CD4-positive, alpha-beta T cell treated with Interleukin-6 at 100 ng/mL for 8 hours (primary cell): ENCODE results near the gene LHX2.

Experiments used
- DNase-seq: peaks from one replicate; pipeline ENCODE4 v3.0.0-alpha.2; 2020; ENCODE audit warnings: mixed read lengths, low spot score

Gene LHX2

GRCh38 chr9:124014211-124014955, 2.8 kb downstream of the LHX2 start:
- DNase-seq: no peak

GRCh38 chr9:124014956-124015660, 3.5 kb downstream of the LHX2 start:
- DNase-seq: no peak

GRCh38 chr9:124015661-124016131, 4.1 kb downstream of the LHX2 start:
- DNase-seq: no peak

- DNase-seq: no peak
These were observed 4.8 kb downstream of the LHX2 start for GRCh38 chr9:124016175-124017050.

GRCh38 chr9:124017051-124017928, 5.7 kb downstream of the LHX2 start:
- DNase-seq: no peak

- DNase-seq: no peak
These were observed 6.6 kb downstream of the LHX2 start for GRCh38 chr9:124017929-124018729.

- no peak for DNase-seq
These were observed 7.4 kb downstream of the LHX2 start for GRCh38 chr9:124018730-124019697.

- no peak for DNase-seq
These were observed 8.4 kb downstream of the LHX2 start for GRCh38 chr9:124019771-124020519.

GRCh38 chr9:124020520-124021384, 9.2 kb downstream of the LHX2 start:
- no peak for DNase-seq

GRCh38 chr9:124021385-124021769, 9.8 kb downstream of the LHX2 start:
- no peak for DNase-seq

GRCh38 chr9:124022201-124023121, 10.9 kb downstream of the LHX2 start:
- no peak for DNase-seq

- no peak for DNase-seq
These were observed 12.5 kb downstream of the LHX2 start for GRCh38 chr9:124024107-124024506.

- DNase-seq: no peak
These were observed 18.0 kb downstream of the LHX2 start for GRCh38 chr9:124029617-124030016.

- no peak for DNase-seq
These were observed 19.4 kb downstream of the LHX2 start for GRCh38 chr9:124030969-124031451.

- DNase-seq: no peak
These were observed 20.7 kb downstream of the LHX2 start for GRCh38 chr9:124032247-124032646.

- no peak for DNase-seq
These were observed 21.8 kb downstream of the LHX2 start for GRCh38 chr9:124033348-124033747.
